A549 (cell line): ENCODE data around the gene JOSD2. TPM values are rescaled to one million over a fixed set of nuclear protein-coding genes. Genes with fewer than 3 reads are reported as not detected.

Source experiments
- ATAC-seq, 2 experiments: fragments of 200-7000 bp in 1 of 2; fragments of >200 bp in 1 of 2; cut with Nextera tagmentation in 1 of 2; cut with Tn5 transposase in 1 of 2; 3 replicates each; pipeline versions ENCODE4 v1.8.0 to v1.9.1; 2018 to 2020; ENCODE audit warnings: mild to moderate bottlenecking in 1 of 2, moderate library complexity in 1 of 2
- CTCF ChIA-PET: fragments of 300-600 bp; sonication (Branson Sonifier 250); formaldehyde crosslinking; extraction: SDS; loops from one replicate; lab custom pipeline; 2021; ENCODE audit warnings: antibody characterized with exemption, inconsistent platforms; lab: Yijun Ruan, JAX
- POLR2A ChIA-PET: fragments of 350-600 bp; formaldehyde crosslinking; extraction: SDS; loops from one replicate; lab custom pipeline; 2021; ENCODE audit warnings: antibody characterized with exemption, inconsistent platforms; lab: Yijun Ruan, JAX
- DNase-seq, 2 experiments: peaks; one replicate each; pipeline versions ENCODE4 v3.0.0 to v3.0.0-alpha.2; 2011 to 2016; ENCODE audit warnings: low read depth in 1 of 2, low spot score in 1 of 2
- FAIRE-seq: peaks from 2 replicates; lab custom pipeline; 2011; peaks lifted over from hg19 to GRCh38; lab: Jason Lieb, UNC
- H3K27ac ChIP-seq, 2 experiments: fragments of >200 bp; sonication (Bioruptor Twin); formaldehyde crosslinking; 3 replicates each; pipeline ENCODE4 v1.5.1; 2016 to 2017
- H3K4me1 ChIP-seq: fragments of >200 bp; sonication (Bioruptor Twin); formaldehyde crosslinking; 3 replicates; pipeline ENCODE4 v1.6.1; 2016
- H3K4me2 ChIP-seq: fragments of >200 bp; sonication (Bioruptor Twin); formaldehyde crosslinking; 3 replicates; pipeline ENCODE4 v1.6.1; 2016
- H3K4me3 ChIP-seq: fragments of >200 bp; sonication (Bioruptor Twin); formaldehyde crosslinking; 3 replicates; pipeline ENCODE4 v1.5.1; 2016
- H3K9me3 ChIP-seq: fragments of >200 bp; sonication (Bioruptor Twin); formaldehyde crosslinking; 3 replicates; pipeline ENCODE4 v1.6.1; 2016
- CBX2 ChIP-seq: fragments of 200-600 bp; sonication (generic); IDR thresholded peaks from 2 replicates; pipeline ENCODE4 v1.6.1; 2016; ENCODE audit warnings: low read depth, mild to moderate bottlenecking, borderline replicate concordance
- CTCF ChIP-seq: fragments of >200 bp; sonication (Bioruptor Twin); formaldehyde crosslinking; IDR thresholded peaks from 3 replicates; pipeline ENCODE4 v1.5.1; 2016
- ELK1 ChIP-seq: fragments of 150-350 bp; IDR thresholded peaks from 2 replicates; pipeline ENCODE4 v1.6.1; 2014; ENCODE audit warnings: low read depth, mild to moderate bottlenecking, low read length
- FOSB ChIP-seq: fragments of 250-450 bp; sonication (Bioruptor Pico); IDR thresholded peaks from 2 replicates; pipeline ENCODE4 v1.5.0; 2020; ENCODE audit warnings: mild to moderate bottlenecking, moderate library complexity
- HES2 ChIP-seq: fragments of >200 bp; sonication (Bioruptor Twin); formaldehyde crosslinking; IDR thresholded peaks from 2 replicates; pipeline ENCODE4 v1.6.1; 2016
- HEYL ChIP-seq: fragments of 250-450 bp; sonication (Bioruptor Pico); IDR thresholded peaks from 2 replicates; pipeline ENCODE4 v1.8.0; 2021; ENCODE audit warnings: mild to moderate bottlenecking, moderate library complexity
- HMGXB4 ChIP-seq: fragments of 250-450 bp; sonication (Bioruptor Pico); IDR thresholded peaks from 2 replicates; pipeline ENCODE4 v1.5.0; 2021; ENCODE audit warnings: mild to moderate bottlenecking, moderate library complexity, borderline replicate concordance
- JUNB ChIP-seq: fragments of >200 bp; sonication (Bioruptor Twin); formaldehyde crosslinking; IDR thresholded peaks from 2 replicates; pipeline ENCODE4 v1.6.1; 2016
- MAX ChIP-seq: IDR thresholded peaks from 2 replicates; pipeline ENCODE4 v1.6.1; 2012
- MAZ ChIP-seq: fragments of 150-350 bp; IDR thresholded peaks from 2 replicates; pipeline ENCODE4 v1.6.1; 2014; ENCODE audit warnings: antibody characterized with exemption, low read depth, low read length, borderline replicate concordance
- NPAS2 ChIP-seq: fragments of 250-450 bp; sonication (Bioruptor Pico); IDR thresholded peaks from 2 replicates; pipeline ENCODE4 v1.8.0; 2022; ENCODE audit warnings: mild to moderate bottlenecking, moderate library complexity, borderline replicate concordance
- PBX3 ChIP-seq: IDR thresholded peaks from 2 replicates; pipeline ENCODE4 v1.6.1; 2012
- POLR2A ChIP-seq: IDR thresholded peaks from 2 replicates; pipeline ENCODE4 v1.6.1; 2012; ENCODE audit warnings: mild to moderate bottlenecking, low read length
- POLR2AphosphoS2 ChIP-seq: conservative IDR thresholded peaks from 2 replicates; pipeline ENCODE4 v1.6.1; 2012; ENCODE audit warnings: low read length, improper control_type of control experiment, inconsistent platforms
- RAD21 ChIP-seq, 2 experiments: fragments of >200 bp in 1 of 2; sonication (Bioruptor Twin) in 1 of 2; formaldehyde crosslinking in 1 of 2; IDR thresholded peaks in 1 of 2; conservative IDR thresholded peaks in 1 of 2; 2 replicates in 1 of 2; 3 replicates in 1 of 2; pipeline ENCODE4 v1.6.1; 2012 to 2018; ENCODE audit warnings: inconsistent platforms in 1 of 2
- REST ChIP-seq: fragments of 200-600 bp; sonication (generic); IDR thresholded peaks from 2 replicates; pipeline ENCODE4 v1.6.1; 2016; ENCODE audit warnings: antibody characterized with exemption, mild to moderate bottlenecking, moderate library complexity
- RFX5 ChIP-seq: fragments of 450-650 bp; IDR thresholded peaks from 2 replicates; pipeline ENCODE4 v1.7.1; 2014; ENCODE audit warnings: antibody characterized with exemption, mild to moderate bottlenecking, moderate library complexity
- RNF2 ChIP-seq: fragments of 200-600 bp; sonication (generic); IDR thresholded peaks from 2 replicates; pipeline ENCODE4 v1.6.1; 2016; ENCODE audit warnings: low read depth, mild to moderate bottlenecking, antibody characterized with exemption, moderate library complexity, borderline replicate concordance
- SMC3 ChIP-seq: fragments of >200 bp; sonication (Bioruptor Twin); formaldehyde crosslinking; IDR thresholded peaks from 3 replicates; pipeline ENCODE4 v1.6.1; 2018; ENCODE audit warnings: inconsistent platforms
- TFCP2L1 ChIP-seq: fragments of 250-450 bp; sonication (Bioruptor Pico); IDR thresholded peaks from 2 replicates; pipeline ENCODE4 v1.5.0; 2021; ENCODE audit warnings: mild to moderate bottlenecking
- ZC3H11A ChIP-seq: fragments of 450-650 bp; IDR thresholded peaks from 2 replicates; pipeline ENCODE4 v1.6.1; 2014; ENCODE audit warnings: antibody characterized with exemption, mild to moderate bottlenecking
- ZFP36 ChIP-seq: fragments of 450-650 bp; IDR thresholded peaks from 2 replicates; pipeline ENCODE4 v1.6.1; 2014; ENCODE audit warnings: borderline replicate concordance; ENCODE audit not compliant: partially characterized antibody
- ZNF302 ChIP-seq: fragments of 250-450 bp; sonication (Bioruptor Pico); IDR thresholded peaks from 2 replicates; pipeline ENCODE4 v1.9.0; 2021; ENCODE audit warnings: inconsistent platforms, mild to moderate bottlenecking, moderate library complexity
- ZSCAN20 ChIP-seq: fragments of 250-450 bp; sonication (Bioruptor Pico); IDR thresholded peaks from 2 replicates; pipeline ENCODE4 v1.8.0; 2022; ENCODE audit warnings: mild to moderate bottlenecking, moderate library complexity
- WGBS: methylation state at CpG from one replicate; pipeline ENCODE4 v1.1.6; 2017; ENCODE audit errors: missing lambda C conversion rate; 5-methylcytosine and 5-hydroxymethylcytosine counted together
- polyA plus RNA-seq, 4 experiments: library from polyadenylated mRNA; depleted of rRNA in 3 of 4; stranded (reverse); fragments of >200 nt; fragmentation: RNase III in 1 of 4; extraction: RNeasy Plus Mini Kit Qiagen cat#74134 plus additional on column Dnase treatment in 1 of 4; gene quantifications; 2 replicates in 3 of 4; 3 replicates in 1 of 4; pipeline ENCODE4 v1.2.3, GENCODE V29; 2011 to 2017

Gene JOSD2
- polyA plus RNA-seq, 2 of the 4 experiments (the other 2 are of a cell fraction): 24.2 to 61.7 TPM

GRCh38 chr19:50542943-50543342 lies 32.0 kb upstream of the JOSD2 start:
- H3K4me1 ChIP-seq: no peaks in the 10 kb centered on the region
- ATAC-seq (no peak), DNase-seq (no peak), FAIRE-seq (no peak)
- H3K4me3 ChIP-seq: no peak overlapping the region
- no peaks in the 10 kb centered on the region for H3K9me3 ChIP-seq
- no peak overlapping the region for H3K27ac ChIP-seq
- POLR2A ChIA-PET: interaction anchor here (0.7 kb wide), 1 partner anchor 11 kb away, joined by 9 read pairs; no protein-coding TSS in a partner anchor
- 87% methylated on average over 19 of the region's 21 CpGs for WGBS
- no peak overlapping the region for H3K4me2 ChIP-seq
- no peak for TF ChIP-seq HEYL (CRISPR knock-in tag)
- CTCF ChIA-PET: interaction anchor here (1.4 to 18.0 kb wide), 3 partner anchors 14 to 379 kb away, joined by 3 to 355 read pairs (median 4); no protein-coding TSS in a partner anchor

GRCh38 chr19:50537769-50538230 lies 26.8 kb upstream of the JOSD2 start:
- CTCF ChIA-PET: interaction anchor here (0.6 to 18.0 kb wide), 73 partner anchors 8 to 480 kb away, joined by 3 to 355 read pairs (median 5); partner anchors contain the start of genes ACP4, CLEC11A, JOSD2 and LRRC4B
- WGBS: 6% methylated on average over 15 of the region's 15 CpGs

More at GRCh38 chr19:50537769-50538230, 26.8 kb upstream of the JOSD2 start:
- H3K27ac ChIP-seq: no peak overlapping the region
- POLR2A ChIA-PET: interaction anchor here (0.7 to 0.8 kb wide), 2 partner anchors 120 to 246 kb away, joined by 3 to 4 read pairs; no protein-coding TSS in a partner anchor
- no peak overlapping the region for H3K4me3 ChIP-seq
- H3K4me1 ChIP-seq: no peaks in the 10 kb centered on the region
- FAIRE-seq (peak; percentile 80), ATAC-seq (peak; percentile 90 to 98), DNase-seq (peak; percentile 95 to 98)
- TF ChIP-seq POLR2A (no peak), SMC3 (peak; percentile 93), RAD21 (conservative IDR thresholded peaks at IDR 0.05 in 1 of 2, IDR thresholded peaks at IDR 0.05 in 1 of 2) (peak; percentile 87), ZFP36 (peak; percentile 1), HES2 (no peak), ZSCAN20 (CRISPR knock-in tag) (no peak), PBX3 (no peak), RFX5 (peak; percentile 76), CTCF (peak; percentile 98), HMGXB4 (CRISPR knock-in tag) (0 out of 2 replicates have a peak, but pooled peaks have one; percentile 18), RNF2 (no peak), MAX (peak; percentile 40), MAZ (no peak), TFCP2L1 (no peak), ZC3H11A (peak; percentile 1; the same call in 1 of the 2 replicates), CBX2 (no peak), ELK1 (no peak), FOSB (no peak), POLR2AphosphoS2 (no peak), NPAS2 (no peak), REST (no peak), ZNF302 (CRISPR knock-in tag) (no peak), JUNB (no peak)
- H3K9me3 ChIP-seq: peaks cover 9% of the 10 kb centered on the region
- H3K4me2 ChIP-seq: no peak overlapping the region
